K562 (cell line): ENCODE data around the gene ZNF408. TPM values are rescaled to one million over a fixed set of nuclear protein-coding genes. Genes with fewer than 3 reads are reported as not detected.

Experiments
- ATAC-seq: fragments of 200-7000 bp; cut with Tn5 transposase; 3 replicates; pipeline ENCODE4 v1.9.1; 2020; ENCODE audit warnings: moderate library complexity
- BruUV-seq: library from RNA; stranded (reverse); fragments of 400-500 nt; replicated peaks from 2 replicates; lab custom pipeline; 2021; lab: Mats Ljungman, UMichigan
- CTCF ChIA-PET: fragments of 300-600 bp; formaldehyde crosslinking; extraction: SDS; loops from one replicate; lab custom pipeline; 2021; ENCODE audit warnings: low intra/inter-chr PET ratio; lab: Yijun Ruan, JAX
- POLR2A ChIA-PET: fragments of 300-600, 350-650 bp; sonication (Branson Sonifier 250); formaldehyde crosslinking; extraction: SDS; loops from one replicate; lab custom pipeline; 2021; ENCODE audit warnings: antibody characterized with exemption, inconsistent platforms; lab: Yijun Ruan, JAX
- DNase-seq, 4 experiments: peaks; one replicate each; pipeline versions ENCODE4 v3.0.0 to v3.0.0-alpha.2; 2011 to 2018; ENCODE audit warnings: low spot score in 3 of 4, mixed read lengths in 3 of 4; ENCODE audit errors: extremely low read depth in 1 of 4
- FAIRE-seq: peaks from 2 replicates; lab custom pipeline; 2011; peaks lifted over from hg19 to GRCh38; lab: Jason Lieb, UNC
- H2AFZ ChIP-seq: 2 replicates; pipeline ENCODE4 v1.6.0; 2011; ENCODE audit warnings: low read depth, low read length, control low read depth, inconsistent platforms
- H3K27ac ChIP-seq: fragments of 200-600 bp; 3 replicates; pipeline ENCODE4 v1.8.0; 2011; ENCODE audit warnings: low read depth, mild to moderate bottlenecking, control low read depth, inconsistent platforms, low read length, moderate library complexity, mixed read lengths; ENCODE audit errors: extremely low read depth
- H3K27me3 ChIP-seq, 2 experiments: fragments of 300-600 bp in 1 of 2; 2 replicates in 1 of 2; 3 replicates in 1 of 2; pipeline versions ENCODE4 v1.6.0 to v1.8.0; 2011; ENCODE audit warnings: inconsistent platforms in 2 of 2, low read length in 2 of 2, mild to moderate bottlenecking in 1 of 2, mixed read lengths in 1 of 2, moderate library complexity in 1 of 2; ENCODE audit not compliant: control insufficient read depth in 2 of 2, insufficient read depth in 2 of 2
- H3K36me3 ChIP-seq: fragments of 300-600 bp; 3 replicates; pipeline ENCODE4 v1.8.0; 2011; ENCODE audit warnings: mild to moderate bottlenecking, low read length, inconsistent platforms; ENCODE audit not compliant: control insufficient read depth, insufficient read depth
- H3K4me1 ChIP-seq, 2 experiments: fragments of 200-600 bp in 1 of 2; replicated peaks in 1 of 2; 2 replicates in 1 of 2; 3 replicates in 1 of 2; pipeline versions ENCODE4 v1.5.1 to v1.8.0; 2011; ENCODE audit warnings: inconsistent platforms in 2 of 2, low read length in 2 of 2, mild to moderate bottlenecking in 1 of 2, mixed read lengths in 1 of 2, moderate library complexity in 1 of 2; ENCODE audit not compliant: control insufficient read depth in 2 of 2, insufficient read depth in 2 of 2
- H3K4me2 ChIP-seq: 2 replicates; pipeline ENCODE4 v1.6.1; 2011; ENCODE audit warnings: low read length, control low read depth, inconsistent platforms, mixed read lengths; ENCODE audit not compliant: insufficient read depth
- H3K4me3 ChIP-seq: fragments of 200-600 bp; sonication (generic), shearing (Covaris generic); 2 replicates; pipeline ENCODE4 v1.5.1; 2016; ENCODE audit warnings: control low read depth, inconsistent platforms
- H3K79me2 ChIP-seq: fragments of 200-600 bp; 3 replicates; pipeline ENCODE4 v1.8.0; 2011; ENCODE audit warnings: low read length, inconsistent platforms; ENCODE audit not compliant: control insufficient read depth, insufficient read depth
- H3K9ac ChIP-seq, 2 experiments: 2 replicates each; pipeline versions ENCODE4 v1.6.0 to v1.6.1; 2011; ENCODE audit warnings: low read depth in 2 of 2, low read length in 2 of 2, control low read depth in 1 of 2, inconsistent platforms in 1 of 2, mild to moderate bottlenecking in 1 of 2, mixed read lengths in 1 of 2; ENCODE audit not compliant: insufficient read depth in 1 of 2
- H3K9me1 ChIP-seq: one replicate; pipeline ENCODE4 v1.6.0; 2011; ENCODE audit warnings: inconsistent platforms, mild to moderate bottlenecking, low read length, moderate library complexity; ENCODE audit not compliant: control insufficient read depth, insufficient read depth
- H3K9me3 ChIP-seq: replicated peaks from 2 replicates; pipeline ENCODE4 v1.5.1; 2011; ENCODE audit warnings: low read depth, low read length, inconsistent platforms; ENCODE audit not compliant: control insufficient read depth, insufficient read depth
- H4K20me1 ChIP-seq: replicated peaks from 2 replicates; pipeline ENCODE4 v1.6.1; 2011; ENCODE audit warnings: low read length, inconsistent platforms, mixed read lengths; ENCODE audit not compliant: control insufficient read depth, insufficient read depth
- ARID1B ChIP-seq: fragments of 450-650 bp; IDR thresholded peaks from 2 replicates; pipeline ENCODE4 v1.6.1; 2016; ENCODE audit warnings: antibody characterized with exemption, mild to moderate bottlenecking, inconsistent platforms
- JUNB ChIP-seq: fragments of 450-650 bp; formaldehyde crosslinking; conservative IDR thresholded peaks from 2 replicates; pipeline ENCODE4 v1.4.0; 2020; ENCODE audit warnings: mild to moderate bottlenecking
- POLR2AphosphoS5 ChIP-seq: IDR thresholded peaks from 2 replicates; pipeline ENCODE4 v1.6.1; 2011; ENCODE audit warnings: mild to moderate bottlenecking, low read depth, low read length, moderate library complexity; ENCODE audit not compliant: control insufficient read depth, insufficient read depth
- TBP ChIP-seq: optimal IDR thresholded peaks from 2 replicates; pipeline ENCODE3; 2011; ENCODE audit warnings: low read depth, low read length, improper control_type of control experiment
- ZFP1 ChIP-seq: fragments of 450-650 bp; formaldehyde crosslinking; IDR thresholded peaks from 2 replicates; pipeline ENCODE4 v1.4.0; 2020; ENCODE audit warnings: mild to moderate bottlenecking, mixed read lengths
- ZNF124 ChIP-seq: sonication (generic); formaldehyde crosslinking; IDR thresholded peaks from 2 replicates; pipeline ENCODE4 v1.8.1; 2022; ENCODE audit warnings: missing genetic modification reagents
- ZNF274 ChIP-seq: IDR thresholded peaks from 2 replicates; pipeline ENCODE4 v1.6.1; 2011; ENCODE audit warnings: low read depth, mild to moderate bottlenecking, low read length, moderate library complexity, borderline replicate concordance
- ZNF699 ChIP-seq: fragments of 250-450 bp; sonication (Bioruptor Pico); IDR thresholded peaks from 2 replicates; pipeline ENCODE4 v1.8.0; 2021; ENCODE audit warnings: mild to moderate bottlenecking, moderate library complexity; ENCODE audit not compliant: insufficient replicate concordance
- whole genome bisulfite sequencing: fragments of 100-300 bp; shearing (Covaris generic); methylation state at CpG from one replicate; pipeline ENCODE4 v1.1.6; 2016; ENCODE audit warnings: low coverage, mixed read lengths; ENCODE audit not compliant: insufficient coverage; ENCODE audit errors: missing lambda C conversion rate; 5-methylcytosine and 5-hydroxymethylcytosine counted together
- in situ Hi-C: fragments of 300-500 bp; cut with MboI; formaldehyde crosslinking; loops from 4 replicates; pipeline ENCODE4 v1.15.0; 2018; ENCODE audit warnings: inconsistent platforms, mixed read lengths
- intact Hi-C: fragments of 100-400 bp; cut with micrococcal nuclease; formaldehyde crosslinking; loops from 2 replicates; pipeline ENCODE4 v1.14.2; 2022
- polyA plus RNA-seq, 8 experiments: library from polyadenylated mRNA; depleted of rRNA in 4 of 8; stranded (reverse) in 5 of 8; unstranded in 3 of 8; fragments of >200 nt; fragmentation: Nextera tagmentation in 2 of 8; fragmentation: Illumina TruSeq in 1 of 8; extraction: Ambion mirVana in 2 of 8; extraction: Trizol in 1 of 8; gene quantifications; 2 replicates each; pipeline versions ENCODE4 v1.2.1 to v1.2.3, GENCODE V29; 2011 to 2014; ENCODE audit warnings: inconsistent platforms in 1 of 8, missing spikeins in 1 of 8
- total RNA-seq, 7 experiments: library from RNA; depleted of rRNA in 6 of 7; stranded (reverse); fragments of >200 nt in 6 of 7; fragmentation: Illumina TruSeq in 2 of 7; extraction: Trizol in 2 of 7; gene quantifications; 2 replicates each; pipeline versions ENCODE4 v1.2.1 to v1.2.3, GENCODE V29; 2011 to 2021; ENCODE audit warnings: low replicate concordance in 1 of 7
- TF ChIP-seq, protein P1 (sequence below): fragments of 250-450 bp; sonication (Bioruptor Pico); IDR thresholded peaks from 2 replicates; pipeline ENCODE4 v1.6.1; 2021; ENCODE audit warnings: mild to moderate bottlenecking
- TF ChIP-seq, protein P2 (sequence below): sonication (generic); formaldehyde crosslinking; IDR thresholded peaks from 2 replicates; pipeline ENCODE4 v1.8.0; 2023; ENCODE audit warnings: mild to moderate bottlenecking, missing genetic modification reagents
- TF ChIP-seq, protein P3 (sequence below): fragments of 250-450 bp; sonication (Bioruptor Pico); IDR thresholded peaks from 2 replicates; pipeline ENCODE4 v1.5.0; 2021
- TF ChIP-seq, protein P4 (sequence below), 2 experiments: fragments of 450-650 bp in 1 of 2; sonication (generic) in 1 of 2; formaldehyde crosslinking; conservative IDR thresholded peaks; 2 replicates each; pipeline versions ENCODE4 v1.4.0 to v1.8.1; 2020 to 2022; ENCODE audit warnings: mild to moderate bottlenecking in 1 of 2, missing genetic modification reagents in 1 of 2

ZNF408 gene
- total and polyA plus RNA-seq, 9 of the 15 experiments (the other 6 are each of a cell fraction or from before 2014, with no cell fraction given), result 0.15 to 18.4 (median 7.4) TPM

DNA sequence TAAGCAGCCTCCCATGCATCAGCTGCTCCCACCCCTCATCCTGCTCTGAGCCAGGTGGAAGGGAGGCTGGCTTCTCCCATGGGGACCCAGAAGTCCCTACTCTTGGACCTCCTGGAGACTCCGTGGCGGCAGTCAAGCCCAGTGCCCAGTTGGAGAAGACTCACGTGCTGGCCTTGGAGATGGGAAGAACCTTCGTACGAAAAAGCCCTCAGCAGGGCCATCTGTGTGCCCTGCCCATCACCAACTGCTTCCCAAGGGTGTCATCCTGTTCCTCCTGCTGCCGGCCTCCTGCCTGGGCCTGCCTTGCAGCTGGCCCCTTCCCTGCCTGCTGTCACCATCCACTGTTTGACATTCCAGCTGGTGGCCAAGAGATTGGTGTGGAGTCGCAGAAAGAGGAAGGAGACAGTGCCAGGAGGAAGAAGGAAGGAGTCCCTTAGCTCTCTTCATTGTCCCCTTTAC, 28.4 kb upstream of the ZNF408 start:
- WGBS, result 85% methylated on average over 1 of the region's 7 CpGs
- Histone ChIP-seq H3K79me2 (no peaks in the 10 kb centered on the region), H3K4me2 (no peak overlapping the region), H3K4me3 (no peak overlapping the region), H4K20me1 (no peaks in the 10 kb centered on the region), H3K4me1 (peaks cover 0 to 4% of the 10 kb centered on the region in 2 experiments; a peak in 1 of 5 replicates), H3K27me3 (no peaks in the 10 kb centered on the region), H3K36me3 (peaks cover 55% of the 10 kb centered on the region), H3K9ac (no peak overlapping the region), H3K27ac (no peak overlapping the region), H3K9me1 (peaks cover 7% of the 10 kb centered on the region), H3K9me3 (no peaks in the 10 kb centered on the region), H2AFZ (no peak overlapping the region)
- CTCF ChIA-PET, result no interaction called here
- TSS peak; percentile 32 for BruUV-seq
- no peak for FAIRE-seq
- no peak for DNase-seq
- TF ChIP-seq TBP (no peak), ZNF124 (no peak), POLR2AphosphoS5 (no peak; the same call in 1 of the 2 replicates), ZNF274 (no peak), ARID1B (no peak), ZFP1 (CRISPR knock-in tag) (no peak), ZNF699 (no peak), JUNB (CRISPR knock-in tag) (no peak)
- TF ChIP-seq, protein P1, sequence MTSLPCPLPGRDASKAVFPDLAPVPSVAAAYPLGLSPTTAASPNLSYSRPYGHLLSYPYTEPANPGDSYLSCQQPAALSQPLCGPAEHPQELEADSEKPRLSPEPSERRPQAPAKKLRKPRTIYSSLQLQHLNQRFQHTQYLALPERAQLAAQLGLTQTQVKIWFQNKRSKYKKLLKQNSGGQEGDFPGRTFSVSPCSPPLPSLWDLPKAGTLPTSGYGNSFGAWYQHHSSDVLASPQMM (CRISPR knock-in tag), result no peak
- TF ChIP-seq, protein P2, sequence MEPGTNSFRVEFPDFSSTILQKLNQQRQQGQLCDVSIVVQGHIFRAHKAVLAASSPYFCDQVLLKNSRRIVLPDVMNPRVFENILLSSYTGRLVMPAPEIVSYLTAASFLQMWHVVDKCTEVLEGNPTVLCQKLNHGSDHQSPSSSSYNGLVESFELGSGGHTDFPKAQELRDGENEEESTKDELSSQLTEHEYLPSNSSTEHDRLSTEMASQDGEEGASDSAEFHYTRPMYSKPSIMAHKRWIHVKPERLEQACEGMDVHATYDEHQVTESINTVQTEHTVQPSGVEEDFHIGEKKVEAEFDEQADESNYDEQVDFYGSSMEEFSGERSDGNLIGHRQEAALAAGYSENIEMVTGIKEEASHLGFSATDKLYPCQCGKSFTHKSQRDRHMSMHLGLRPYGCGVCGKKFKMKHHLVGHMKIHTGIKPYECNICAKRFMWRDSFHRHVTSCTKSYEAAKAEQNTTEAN, result no peak
- TF ChIP-seq, protein P3, sequence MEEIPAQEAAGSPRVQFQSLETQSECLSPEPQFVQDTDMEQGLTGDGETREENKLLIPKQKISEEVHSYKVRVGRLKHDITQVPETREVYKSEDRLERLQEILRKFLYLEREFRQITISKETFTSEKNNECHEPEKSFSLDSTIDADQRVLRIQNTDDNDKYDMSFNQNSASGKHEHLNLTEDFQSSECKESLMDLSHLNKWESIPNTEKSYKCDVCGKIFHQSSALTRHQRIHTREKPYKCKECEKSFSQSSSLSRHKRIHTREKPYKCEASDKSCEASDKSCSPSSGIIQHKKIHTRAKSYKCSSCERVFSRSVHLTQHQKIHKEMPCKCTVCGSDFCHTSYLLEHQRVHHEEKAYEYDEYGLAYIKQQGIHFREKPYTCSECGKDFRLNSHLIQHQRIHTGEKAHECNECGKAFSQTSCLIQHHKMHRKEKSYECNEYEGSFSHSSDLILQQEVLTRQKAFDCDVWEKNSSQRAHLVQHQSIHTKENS (CRISPR knock-in tag), result no peak
- TF ChIP-seq, protein P4, sequence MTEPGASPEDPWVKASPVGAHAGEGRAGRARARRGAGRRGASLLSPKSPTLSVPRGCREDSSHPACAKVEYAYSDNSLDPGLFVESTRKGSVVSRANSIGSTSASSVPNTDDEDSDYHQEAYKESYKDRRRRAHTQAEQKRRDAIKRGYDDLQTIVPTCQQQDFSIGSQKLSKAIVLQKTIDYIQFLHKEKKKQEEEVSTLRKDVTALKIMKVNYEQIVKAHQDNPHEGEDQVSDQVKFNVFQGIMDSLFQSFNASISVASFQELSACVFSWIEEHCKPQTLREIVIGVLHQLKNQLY (CRISPR knock-in tag; conservative IDR thresholded peaks at IDR 0.05), result no peak
- in situ Hi-C loops, result no loop called here
- POLR2A ChIA-PET, result interaction anchor here (0.8 to 1.2 kb wide), 3 partner anchors 9 to 30 kb away, joined by 4 read pairs; no protein-coding TSS in a partner anchor
- intact Hi-C loops, result no loop called here
- no peak for ATAC-seq
